HEK293 (cell line): ENCODE data around the gene MYL6B.

Experiments used
- GFI1B ChIP-seq: fragments of 450-650 bp; formaldehyde crosslinking; IDR thresholded peaks from 2 replicates; pipeline ENCODE4 v1.5.1; 2016; ENCODE audit warnings: missing biosample characterization, missing genetic modification characterization
- HOXC10 ChIP-seq: sonication (generic); formaldehyde crosslinking; IDR thresholded peaks from 2 replicates; pipeline ENCODE4 v1.8.1; 2023; ENCODE audit warnings: mild to moderate bottlenecking, missing genetic modification reagents
- IKZF3 ChIP-seq: fragments of 450-650 bp; IDR thresholded peaks from 2 replicates; pipeline ENCODE4 v1.5.0; 2018; ENCODE audit warnings: missing biosample characterization, mild to moderate bottlenecking, missing genetic modification characterization, moderate library complexity
- MEIS1 ChIP-seq: sonication (generic); formaldehyde crosslinking; IDR thresholded peaks from 2 replicates; pipeline ENCODE4 v1.8.1; 2022; ENCODE audit warnings: missing genetic modification reagents, mild to moderate bottlenecking, borderline replicate concordance
- OVOL3 ChIP-seq: fragments of 450-650 bp; formaldehyde crosslinking; IDR thresholded peaks from 2 replicates; pipeline ENCODE4 v1.5.1; 2016; ENCODE audit warnings: missing biosample characterization, missing genetic modification characterization
- PRDM1 ChIP-seq: fragments of 450-650 bp; formaldehyde crosslinking; IDR thresholded peaks from 2 replicates; pipeline ENCODE4; 2016; ENCODE audit warnings: missing biosample characterization, missing genetic modification characterization
- RBAK ChIP-seq: fragments of 450-650 bp; formaldehyde crosslinking; IDR thresholded peaks from 2 replicates; pipeline ENCODE4 v1.5.1; 2016; ENCODE audit warnings: missing biosample characterization, missing genetic modification characterization
- SP2 ChIP-seq: fragments of 450-650 bp; formaldehyde crosslinking; IDR thresholded peaks from 2 replicates; pipeline ENCODE4 v1.5.1; 2016; ENCODE audit warnings: missing biosample characterization, missing genetic modification characterization
- SP7 ChIP-seq: fragments of 450-650 bp; formaldehyde crosslinking; IDR thresholded peaks from 2 replicates; pipeline ENCODE4 v1.5.1; 2016; ENCODE audit warnings: missing biosample characterization, missing genetic modification characterization
- TCF7L2 ChIP-seq: IDR thresholded peaks from 2 replicates; pipeline ENCODE4 v1.6.1; 2011; ENCODE audit warnings: low read depth, mild to moderate bottlenecking, inconsistent platforms, low read length, moderate library complexity, borderline replicate concordance
- ZBTB20 ChIP-seq: fragments of 450-650 bp; formaldehyde crosslinking; IDR thresholded peaks from 2 replicates; pipeline ENCODE4 v1.5.1; 2016; ENCODE audit warnings: missing biosample characterization, missing genetic modification characterization
- ZBTB21 ChIP-seq: fragments of 450-650 bp; formaldehyde crosslinking; IDR thresholded peaks from 2 replicates; pipeline ENCODE4 v1.5.1; 2017; ENCODE audit warnings: missing biosample characterization, missing genetic modification characterization
- ZFP3 ChIP-seq: fragments of 450-650 bp; formaldehyde crosslinking; IDR thresholded peaks from 2 replicates; pipeline ENCODE4 v1.5.1; 2016; ENCODE audit warnings: low read depth, missing biosample characterization, missing genetic modification characterization
- ZNF133 ChIP-seq: fragments of 450-650 bp; formaldehyde crosslinking; IDR thresholded peaks from 2 replicates; pipeline ENCODE4 v1.5.1; 2016; ENCODE audit warnings: missing biosample characterization, missing genetic modification characterization
- ZNF138 ChIP-seq: fragments of 450-650 bp; formaldehyde crosslinking; IDR thresholded peaks from 2 replicates; pipeline ENCODE4 v1.5.1; 2016; ENCODE audit warnings: missing biosample characterization, missing genetic modification characterization, borderline replicate concordance
- ZNF2 ChIP-seq: fragments of 450-650 bp; formaldehyde crosslinking; IDR thresholded peaks from 2 replicates; pipeline ENCODE4 v1.5.1; 2016; ENCODE audit warnings: missing biosample characterization, missing genetic modification characterization
- ZNF202 ChIP-seq: fragments of 450-650 bp; formaldehyde crosslinking; IDR thresholded peaks from 2 replicates; pipeline ENCODE4 v1.5.1; 2016; ENCODE audit warnings: missing biosample characterization, missing genetic modification characterization, borderline replicate concordance
- ZNF549 ChIP-seq: fragments of 450-650 bp; IDR thresholded peaks from 2 replicates; pipeline ENCODE4 v1.5.1; 2018; ENCODE audit warnings: missing biosample characterization, missing genetic modification characterization, mild to moderate bottlenecking, inconsistent platforms, moderate library complexity
- ZNF558 ChIP-seq: fragments of 450-650 bp; formaldehyde crosslinking; IDR thresholded peaks from 2 replicates; pipeline ENCODE4 v1.5.1; 2016; ENCODE audit warnings: missing biosample characterization, missing genetic modification characterization
- ZNF585B ChIP-seq: fragments of 450-650 bp; formaldehyde crosslinking; IDR thresholded peaks from 2 replicates; pipeline ENCODE4 v1.5.1; 2016; ENCODE audit warnings: missing biosample characterization, missing genetic modification characterization
- ZNF623 ChIP-seq: fragments of 450-650 bp; formaldehyde crosslinking; IDR thresholded peaks from 2 replicates; pipeline ENCODE4 v1.5.1; 2016; ENCODE audit warnings: missing biosample characterization, missing genetic modification characterization
- ZNF654 ChIP-seq: fragments of 450-650 bp; formaldehyde crosslinking; IDR thresholded peaks from 2 replicates; pipeline ENCODE4 v1.5.1; 2016; ENCODE audit warnings: low read depth, missing biosample characterization, missing genetic modification characterization
- ZNF660 ChIP-seq: fragments of 450-650 bp; IDR thresholded peaks from 2 replicates; pipeline ENCODE4 v1.5.1; 2018; ENCODE audit warnings: missing biosample characterization, mild to moderate bottlenecking, missing genetic modification characterization
- ZNF677 ChIP-seq: fragments of 450-650 bp; IDR thresholded peaks from 2 replicates; pipeline ENCODE4 v1.5.0; 2018; ENCODE audit warnings: missing biosample characterization, mild to moderate bottlenecking, missing genetic modification characterization, moderate library complexity
- ZNF777 ChIP-seq: fragments of 450-650 bp; formaldehyde crosslinking; IDR thresholded peaks from 2 replicates; pipeline ENCODE4 v1.5.1; 2017; ENCODE audit warnings: missing biosample characterization, missing genetic modification characterization, borderline replicate concordance
- ZNF791 ChIP-seq: fragments of 450-650 bp; formaldehyde crosslinking; IDR thresholded peaks from 2 replicates; pipeline ENCODE4 v1.5.1; 2016; ENCODE audit warnings: missing biosample characterization, missing genetic modification characterization
- ZNF830 ChIP-seq: fragments of 450-650 bp; IDR thresholded peaks from 2 replicates; pipeline ENCODE4 v1.5.0; 2018; ENCODE audit warnings: missing biosample characterization, missing genetic modification characterization, low read depth, mild to moderate bottlenecking, moderate library complexity
- TF ChIP-seq, protein P1 (sequence below): fragments of 450-650 bp; formaldehyde crosslinking; IDR thresholded peaks from 2 replicates; pipeline ENCODE4 v1.5.1; 2016; ENCODE audit warnings: missing biosample characterization, missing genetic modification characterization
- TF ChIP-seq, protein P2 (sequence below): fragments of 450-650 bp; formaldehyde crosslinking; IDR thresholded peaks from 2 replicates; pipeline ENCODE4 v1.5.1; 2016; ENCODE audit warnings: missing biosample characterization, missing genetic modification characterization
- TF ChIP-seq, protein P3 (sequence below): fragments of 450-650 bp; IDR thresholded peaks from 2 replicates; pipeline ENCODE4 v1.5.1; 2018; ENCODE audit warnings: missing biosample characterization, mild to moderate bottlenecking, missing genetic modification characterization
- TF ChIP-seq, protein P4 (sequence below): fragments of 450-650 bp; formaldehyde crosslinking; IDR thresholded peaks from 2 replicates; pipeline ENCODE4 v1.5.1; 2017; ENCODE audit warnings: missing biosample characterization, missing genetic modification characterization
- TF ChIP-seq, protein P5 (sequence below): fragments of 450-650 bp; formaldehyde crosslinking; IDR thresholded peaks from 2 replicates; pipeline ENCODE4 v1.5.1; 2017; ENCODE audit warnings: missing biosample characterization, missing genetic modification characterization

MYL6B gene

DNA sequence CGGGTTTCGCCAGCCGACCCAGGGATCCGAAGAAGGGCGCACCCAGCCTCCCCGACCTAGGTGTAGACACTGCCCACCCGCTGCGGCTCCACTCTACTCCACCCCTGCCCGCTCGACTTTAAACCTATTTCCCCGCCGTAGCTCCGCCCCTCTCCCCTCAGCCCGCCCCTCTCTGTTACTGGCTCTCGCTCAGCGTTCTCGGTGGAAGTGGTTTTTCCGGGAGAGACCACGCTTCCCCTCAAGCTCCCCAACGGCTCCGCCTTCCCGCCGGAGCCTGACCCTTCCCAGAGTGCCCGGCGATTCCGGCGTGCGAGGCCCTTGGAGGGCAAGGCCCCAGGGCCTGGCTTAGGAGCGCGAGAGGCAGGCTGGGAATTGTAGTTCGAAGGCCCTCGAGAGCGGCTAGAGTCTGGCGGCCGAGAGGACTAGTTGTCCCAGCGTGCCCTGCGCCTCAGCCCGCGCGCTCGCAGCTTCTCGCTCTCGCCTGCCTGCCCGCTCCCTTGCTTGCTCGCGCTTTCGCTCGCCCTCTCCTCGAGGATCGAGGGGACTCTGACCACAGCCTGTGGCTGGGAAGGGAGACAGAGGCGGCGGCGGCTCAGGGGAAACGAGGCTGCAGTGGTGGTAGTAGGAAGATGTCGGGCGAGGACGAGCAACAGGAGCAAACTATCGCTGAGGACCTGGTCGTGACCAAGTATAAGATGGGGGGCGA is 48.1 kb upstream of the MYL6B start, which contains the start of gene PA2G4 (continued):
- TF ChIP-seq GFI1B (tag by site-specific recombination), result no peak
- no peak for TF ChIP-seq OVOL3
- TF ChIP-seq PRDM1, result peak; percentile 85
- TF ChIP-seq HOXC10 (CRISPR knock-in tag), result no peak
- TF ChIP-seq SP2, result peak; percentile 97
- peak; percentile 69; the same call in 1 of the 2 replicates for TF ChIP-seq ZNF2 (tag by site-specific recombination)
- TF ChIP-seq, protein P1, sequence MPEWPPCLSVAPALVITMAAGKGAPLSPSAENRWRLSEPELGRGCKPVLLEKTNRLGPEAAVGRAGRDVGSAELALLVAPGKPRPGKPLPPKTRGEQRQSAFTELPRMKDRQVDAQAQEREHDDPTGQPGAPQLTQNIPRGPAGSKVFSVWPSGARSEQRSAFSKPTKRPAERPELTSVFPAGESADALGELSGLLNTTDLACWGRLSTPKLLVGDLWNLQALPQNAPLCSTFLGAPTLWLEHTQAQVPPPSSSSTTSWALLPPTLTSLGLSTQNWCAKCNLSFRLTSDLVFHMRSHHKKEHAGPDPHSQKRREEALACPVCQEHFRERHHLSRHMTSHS, result no peak
- TF ChIP-seq, protein P2, sequence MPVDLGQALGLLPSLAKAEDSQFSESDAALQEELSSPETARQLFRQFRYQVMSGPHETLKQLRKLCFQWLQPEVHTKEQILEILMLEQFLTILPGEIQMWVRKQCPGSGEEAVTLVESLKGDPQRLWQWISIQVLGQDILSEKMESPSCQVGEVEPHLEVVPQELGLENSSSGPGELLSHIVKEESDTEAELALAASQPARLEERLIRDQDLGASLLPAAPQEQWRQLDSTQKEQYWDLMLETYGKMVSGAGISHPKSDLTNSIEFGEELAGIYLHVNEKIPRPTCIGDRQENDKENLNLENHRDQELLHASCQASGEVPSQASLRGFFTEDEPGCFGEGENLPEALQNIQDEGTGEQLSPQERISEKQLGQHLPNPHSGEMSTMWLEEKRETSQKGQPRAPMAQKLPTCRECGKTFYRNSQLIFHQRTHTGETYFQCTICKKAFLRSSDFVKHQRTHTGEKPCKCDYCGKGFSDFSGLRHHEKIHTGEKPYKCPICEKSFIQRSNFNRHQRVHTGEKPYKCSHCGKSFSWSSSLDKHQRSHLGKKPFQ (tag by site-specific recombination), result no peak
- TF ChIP-seq ZNF830 (tag by site-specific recombination), result no peak
- TF ChIP-seq ZBTB20 (tag by site-specific recombination), result peak; percentile 95
- TF ChIP-seq ZNF654 (tag by site-specific recombination), result no peak
- TF ChIP-seq, protein P3, sequence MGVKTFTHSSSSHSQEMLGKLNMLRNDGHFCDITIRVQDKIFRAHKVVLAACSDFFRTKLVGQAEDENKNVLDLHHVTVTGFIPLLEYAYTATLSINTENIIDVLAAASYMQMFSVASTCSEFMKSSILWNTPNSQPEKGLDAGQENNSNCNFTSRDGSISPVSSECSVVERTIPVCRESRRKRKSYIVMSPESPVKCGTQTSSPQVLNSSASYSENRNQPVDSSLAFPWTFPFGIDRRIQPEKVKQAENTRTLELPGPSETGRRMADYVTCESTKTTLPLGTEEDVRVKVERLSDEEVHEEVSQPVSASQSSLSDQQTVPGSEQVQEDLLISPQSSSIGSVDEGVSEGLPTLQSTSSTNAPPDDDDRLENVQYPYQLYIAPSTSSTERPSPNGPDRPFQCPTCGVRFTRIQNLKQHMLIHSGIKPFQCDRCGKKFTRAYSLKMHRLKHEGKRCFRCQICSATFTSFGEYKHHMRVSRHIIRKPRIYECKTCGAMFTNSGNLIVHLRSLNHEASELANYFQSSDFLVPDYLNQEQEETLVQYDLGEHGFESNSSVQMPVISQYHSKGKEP, result no peak
- TF ChIP-seq, protein P4, sequence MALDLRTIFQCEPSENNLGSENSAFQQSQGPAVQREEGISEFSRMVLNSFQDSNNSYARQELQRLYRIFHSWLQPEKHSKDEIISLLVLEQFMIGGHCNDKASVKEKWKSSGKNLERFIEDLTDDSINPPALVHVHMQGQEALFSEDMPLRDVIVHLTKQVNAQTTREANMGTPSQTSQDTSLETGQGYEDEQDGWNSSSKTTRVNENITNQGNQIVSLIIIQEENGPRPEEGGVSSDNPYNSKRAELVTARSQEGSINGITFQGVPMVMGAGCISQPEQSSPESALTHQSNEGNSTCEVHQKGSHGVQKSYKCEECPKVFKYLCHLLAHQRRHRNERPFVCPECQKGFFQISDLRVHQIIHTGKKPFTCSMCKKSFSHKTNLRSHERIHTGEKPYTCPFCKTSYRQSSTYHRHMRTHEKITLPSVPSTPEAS, result no peak
- TF ChIP-seq ZNF623, result no peak
- no peak for TF ChIP-seq ZNF585B (tag by site-specific recombination)
- no peak for TF ChIP-seq ZNF791 (tag by site-specific recombination)
- no peak for TF ChIP-seq ZNF133
- no peak for TF ChIP-seq MEIS1
- no peak for TF ChIP-seq ZNF677 (tag by site-specific recombination)
- no peak for TF ChIP-seq ZNF777
- TF ChIP-seq ZFP3, result no peak
- TF ChIP-seq RBAK, result no peak
- TF ChIP-seq SP7 (tag by site-specific recombination), result peak; percentile 68
- no peak for TF ChIP-seq ZNF202 (tag by site-specific recombination)
- 0 out of 2 replicates have a peak, but pooled peaks have one; percentile 32 for TF ChIP-seq ZNF660 (tag by site-specific recombination)
- TF ChIP-seq ZBTB21 (tag by site-specific recombination), result no peak
- peak; percentile 100 for TF ChIP-seq IKZF3 (tag by site-specific recombination)
- no peak for TF ChIP-seq TCF7L2
- no peak for TF ChIP-seq ZNF558
- no peak for TF ChIP-seq ZNF549 (tag by site-specific recombination)
- no peak for TF ChIP-seq ZNF138
- TF ChIP-seq, protein P5, sequence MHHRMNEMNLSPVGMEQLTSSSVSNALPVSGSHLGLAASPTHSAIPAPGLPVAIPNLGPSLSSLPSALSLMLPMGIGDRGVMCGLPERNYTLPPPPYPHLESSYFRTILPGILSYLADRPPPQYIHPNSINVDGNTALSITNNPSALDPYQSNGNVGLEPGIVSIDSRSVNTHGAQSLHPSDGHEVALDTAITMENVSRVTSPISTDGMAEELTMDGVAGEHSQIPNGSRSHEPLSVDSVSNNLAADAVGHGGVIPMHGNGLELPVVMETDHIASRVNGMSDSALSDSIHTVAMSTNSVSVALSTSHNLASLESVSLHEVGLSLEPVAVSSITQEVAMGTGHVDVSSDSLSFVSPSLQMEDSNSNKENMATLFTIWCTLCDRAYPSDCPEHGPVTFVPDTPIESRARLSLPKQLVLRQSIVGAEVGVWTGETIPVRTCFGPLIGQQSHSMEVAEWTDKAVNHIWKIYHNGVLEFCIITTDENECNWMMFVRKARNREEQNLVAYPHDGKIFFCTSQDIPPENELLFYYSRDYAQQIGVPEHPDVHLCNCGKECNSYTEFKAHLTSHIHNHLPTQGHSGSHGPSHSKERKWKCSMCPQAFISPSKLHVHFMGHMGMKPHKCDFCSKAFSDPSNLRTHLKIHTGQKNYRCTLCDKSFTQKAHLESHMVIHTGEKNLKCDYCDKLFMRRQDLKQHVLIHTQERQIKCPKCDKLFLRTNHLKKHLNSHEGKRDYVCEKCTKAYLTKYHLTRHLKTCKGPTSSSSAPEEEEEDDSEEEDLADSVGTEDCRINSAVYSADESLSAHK (tag by site-specific recombination), result no peak
